GM18951 (cell line): ENCODE measurements around the gene SPTBN2.

ENCODE experiments used
- POLR2A ChIP-seq: IDR thresholded peaks from 4 replicates; pipeline ENCODE4 v1.6.1; 2011; ENCODE audit warnings: mild to moderate bottlenecking; ENCODE audit not compliant: insufficient read length, insufficient read depth; ENCODE audit errors: extremely low read depth
- in situ Hi-C: fragments of 300-500 bp; cut with MboI; formaldehyde crosslinking; loops from one replicate; pipeline ENCODE4 v1.12.0; 2022; ENCODE audit warnings: low sequenced_read_pairs, mixed read lengths, inconsistent platforms; ENCODE audit not compliant: unreplicated experiment

The SPTBN2 gene

DNA sequence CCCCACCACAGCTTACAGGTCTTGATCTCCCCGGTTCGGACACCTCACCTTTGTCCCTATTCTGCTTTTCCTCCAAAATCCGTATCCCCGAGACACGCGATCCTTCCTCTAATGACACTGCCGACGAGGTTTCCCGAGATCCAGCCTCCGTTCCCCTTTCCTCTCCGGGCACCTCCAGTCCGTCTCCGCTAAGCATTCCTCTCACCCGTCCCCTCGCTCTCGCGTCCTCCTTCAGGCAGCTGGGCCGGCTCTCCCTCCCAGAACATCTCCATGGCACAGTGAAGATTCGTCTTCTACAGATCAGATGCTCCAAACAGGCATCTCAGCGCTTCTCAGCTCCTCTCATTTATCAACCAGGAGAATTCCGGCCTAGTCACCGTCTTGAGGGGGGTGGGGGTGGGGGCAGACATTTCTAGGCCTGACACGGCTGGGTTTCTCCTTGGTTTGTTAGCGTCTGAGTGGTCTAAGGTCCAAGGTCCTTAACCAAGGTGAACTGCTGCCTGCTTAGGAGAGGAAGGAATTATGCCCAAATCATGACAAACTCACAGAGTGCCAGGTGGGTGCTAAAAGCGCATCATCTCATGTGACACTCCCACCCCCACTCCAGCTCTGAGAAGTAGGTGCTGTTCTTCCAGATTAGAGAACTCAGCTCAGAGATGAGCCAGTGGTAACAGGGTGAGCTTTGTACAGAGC lies at the start of gene SPTBN2:
SPTBN2 (minus strand) TSS at position 524 of the 693 bp plus-strand sequence. CDS start 7,976 bp downstream, outside the sequence.
- in situ Hi-C loops, result no loop called here
- TF ChIP-seq POLR2A, result no peak

DNA sequence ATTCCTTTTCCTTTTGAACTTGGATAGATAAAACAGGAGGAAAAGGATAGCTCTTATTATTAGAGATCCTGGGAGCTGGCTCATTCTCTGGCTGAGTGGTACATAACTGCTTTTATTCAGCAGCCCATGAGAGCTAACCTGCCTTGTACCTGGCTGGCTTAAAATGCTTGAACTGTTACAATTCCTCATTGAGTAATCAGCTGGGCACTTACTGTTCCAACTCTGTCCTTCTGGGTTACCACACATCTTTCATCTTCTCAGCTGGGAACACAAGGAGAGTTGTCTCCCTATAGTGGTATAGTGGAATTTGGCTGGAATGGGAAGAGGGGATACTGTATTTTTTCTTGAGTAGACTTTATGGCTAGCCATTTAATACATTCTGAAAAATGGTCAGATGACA lies 39.8 kb upstream of the SPTBN2 start:
- in situ Hi-C loops, result no loop called here
- no peak for TF ChIP-seq POLR2A

DNA sequence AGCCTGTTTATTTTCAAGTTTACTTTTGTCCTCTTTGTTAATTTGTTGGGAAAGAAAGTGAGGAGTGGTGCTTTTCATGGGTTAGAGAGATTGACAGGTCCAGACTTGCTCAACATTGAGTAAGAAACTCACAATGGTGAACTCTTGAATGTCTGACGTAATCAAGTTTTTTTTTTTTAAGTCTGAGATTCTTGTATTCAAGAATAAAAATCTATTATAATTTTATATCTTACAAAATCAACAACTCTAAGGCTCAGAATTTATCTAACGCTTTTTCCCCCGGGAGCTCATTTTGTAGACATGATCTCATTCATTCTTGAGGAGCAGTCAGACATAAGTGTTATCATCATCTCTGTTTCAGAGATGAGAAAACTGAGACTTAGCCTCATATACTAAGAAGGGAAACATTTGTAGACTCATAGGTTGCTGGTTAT lies 39.1 kb upstream of the SPTBN2 start:
- TF ChIP-seq POLR2A, result no peak
- in situ Hi-C loops, result no loop called here

DNA sequence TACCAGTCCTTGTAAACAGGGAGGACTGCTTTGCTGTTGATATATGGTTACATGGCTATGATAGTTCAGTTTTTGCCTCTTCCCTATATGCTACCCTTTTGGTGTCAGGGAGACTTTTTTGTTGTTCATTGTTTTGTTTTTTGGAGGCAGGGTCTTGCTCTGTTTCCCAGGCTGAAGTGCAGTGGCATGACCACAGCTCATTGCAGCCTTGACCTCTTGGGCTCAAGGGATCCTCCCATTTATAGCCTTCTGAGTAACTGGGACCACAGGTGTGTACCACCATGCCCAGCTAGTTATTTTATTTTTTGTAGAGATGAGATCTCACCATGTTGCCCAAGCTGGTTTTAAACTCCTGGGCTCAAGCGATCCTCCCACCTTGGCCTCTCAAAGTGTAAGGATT lies 38.6 kb upstream of the SPTBN2 start:
- TF ChIP-seq POLR2A, result no peak
- in situ Hi-C loops, result no loop called here

DNA sequence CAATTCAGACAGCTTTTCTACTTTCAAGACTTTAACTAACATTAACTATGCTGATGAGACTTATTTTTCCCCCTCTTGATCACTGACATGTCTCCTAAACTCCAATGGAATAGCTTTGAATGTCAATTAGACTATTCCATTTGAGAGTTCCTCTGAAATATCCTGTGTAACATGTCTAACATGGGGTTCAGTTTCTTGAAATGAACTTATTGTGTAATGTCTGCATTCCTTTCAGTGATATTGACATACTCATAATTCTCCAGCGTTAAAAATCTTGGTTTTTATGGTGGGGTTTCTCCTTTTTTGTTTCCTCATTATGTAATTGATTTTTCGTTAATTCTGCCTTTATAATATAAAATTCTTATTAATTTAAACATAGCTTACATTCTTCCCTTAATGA lies 37.7 kb upstream of the SPTBN2 start:
- in situ Hi-C loops, result no loop called here
- no peak for TF ChIP-seq POLR2A

DNA sequence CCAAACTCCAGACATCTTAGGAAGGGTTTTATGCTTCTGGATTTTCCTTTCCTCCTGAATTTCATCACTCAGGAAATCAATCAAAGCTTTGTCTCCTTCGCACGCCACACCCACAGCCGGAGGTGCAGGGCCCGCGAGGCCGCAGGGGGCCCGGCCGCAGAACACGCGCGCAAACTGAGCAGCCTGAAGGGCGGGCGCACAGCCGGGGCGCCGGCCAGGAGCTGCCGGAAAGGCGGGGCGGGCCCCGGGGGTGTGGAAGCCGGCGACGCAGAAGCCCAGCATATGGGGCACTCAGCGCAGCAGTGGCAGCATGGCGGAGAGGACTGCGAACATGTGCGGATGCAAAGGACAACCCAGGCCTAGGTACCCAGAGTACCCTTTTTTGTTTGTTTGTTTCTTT lies 33.1 kb upstream of the SPTBN2 start:
- TF ChIP-seq POLR2A, result no peak
- in situ Hi-C loops, result no loop called here

DNA sequence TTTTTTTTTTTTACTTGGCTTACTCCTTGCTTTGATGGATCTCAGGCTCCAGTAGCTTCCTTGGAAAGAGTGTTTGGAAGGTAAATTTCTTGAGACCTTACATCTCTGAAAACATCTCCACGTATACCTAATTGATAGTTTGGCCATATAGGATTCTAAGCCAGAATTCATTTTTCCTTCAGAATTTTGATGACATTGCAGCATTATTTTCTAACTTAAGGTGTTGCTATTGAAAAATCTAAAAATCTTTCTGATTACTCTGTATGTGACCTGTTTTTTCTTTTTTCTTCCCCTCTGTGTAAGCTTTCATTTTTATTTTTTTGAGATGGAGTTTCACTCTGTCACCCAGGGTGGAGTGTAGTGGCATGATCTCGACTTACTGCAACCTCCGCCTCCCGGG lies 23.1 kb upstream of the SPTBN2 start:
- in situ Hi-C loops, result no loop called here

DNA sequence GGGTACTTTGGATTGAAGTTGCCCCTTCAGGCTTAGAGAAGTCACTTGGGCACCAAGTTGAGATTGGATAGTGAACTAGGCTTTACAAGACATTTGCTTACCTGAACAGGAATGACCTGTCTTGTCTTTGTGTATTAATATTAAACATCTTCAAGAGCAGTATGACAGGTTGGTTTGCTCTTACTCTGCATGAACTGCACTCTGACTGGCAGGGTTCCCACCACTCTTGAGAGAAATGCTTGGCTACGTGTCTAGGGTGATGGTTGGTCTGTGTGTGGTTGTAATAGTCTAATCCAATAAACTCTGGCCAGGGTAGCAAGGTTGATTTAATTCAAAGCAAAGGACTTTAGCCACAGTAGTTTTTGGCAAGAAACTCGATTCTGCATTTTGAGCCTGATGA lies 20.1 kb upstream of the SPTBN2 start:
- in situ Hi-C loops, result no loop called here
- TF ChIP-seq POLR2A, result no peak

More for the DNA sequence above, 23.1 kb upstream of the SPTBN2 start:
- TF ChIP-seq POLR2A, result no peak

DNA sequence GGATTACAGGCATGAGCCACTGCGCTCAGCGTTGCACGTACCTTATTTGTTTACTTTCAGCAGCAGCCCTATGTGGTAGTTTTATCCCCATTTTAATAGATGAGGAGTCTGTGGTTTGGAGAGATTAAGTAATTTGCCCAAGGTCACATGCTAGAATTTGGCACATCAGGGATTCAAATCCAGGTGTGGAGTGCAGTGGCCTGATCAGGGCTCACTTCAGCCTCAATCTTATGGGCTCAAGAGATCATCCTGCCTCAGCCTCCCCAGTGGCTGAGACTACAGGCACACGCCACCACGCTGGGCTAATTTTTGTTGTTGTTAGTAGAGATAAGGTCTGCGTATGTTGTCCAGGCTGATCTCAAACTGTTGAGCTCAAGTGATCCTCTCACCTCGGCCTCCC lies 18.5 kb upstream of the SPTBN2 start:
- no peak for TF ChIP-seq POLR2A
- in situ Hi-C loops, result no loop called here

DNA sequence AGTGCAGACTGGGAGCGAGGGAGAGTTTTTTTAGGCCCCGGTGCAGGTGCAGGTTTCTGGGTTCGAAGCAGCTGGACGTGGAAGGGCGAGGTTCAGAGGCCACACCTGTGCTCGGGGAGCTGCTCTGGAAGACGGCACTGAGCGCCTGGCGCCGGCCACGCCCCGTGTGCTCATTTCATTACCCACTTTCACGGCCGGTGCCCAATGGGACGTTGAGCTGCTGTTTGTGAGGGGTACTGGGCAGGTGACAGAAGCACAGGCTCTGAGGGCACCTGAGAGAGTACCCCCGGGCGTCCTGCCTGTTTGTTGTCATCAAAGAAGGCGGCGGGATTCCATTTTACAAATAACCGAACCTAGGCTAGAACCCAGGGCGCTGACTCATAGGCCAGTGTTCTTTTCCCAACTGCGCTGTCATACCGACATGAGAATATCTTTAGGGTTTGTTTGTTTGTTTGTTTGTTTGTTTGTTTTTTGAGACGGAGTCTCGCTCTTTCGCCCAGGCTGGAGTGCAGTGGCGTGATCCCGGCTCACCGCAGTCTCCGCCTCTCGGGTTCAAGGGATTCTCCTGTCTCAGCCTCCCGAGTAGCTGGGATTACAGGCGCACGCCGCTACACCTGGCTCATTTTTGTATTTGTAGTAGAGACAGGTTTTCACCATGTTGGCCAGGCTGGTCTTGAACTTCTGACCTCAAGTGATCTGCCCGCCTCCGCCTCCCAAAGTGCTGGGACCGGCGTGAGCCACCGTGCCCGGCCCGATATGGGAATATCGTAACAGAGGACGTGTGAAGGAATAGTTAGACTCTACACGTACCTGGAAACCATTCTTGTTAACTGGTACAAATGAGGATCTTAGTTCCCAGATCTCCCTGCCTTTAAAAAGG lies 16.6 kb upstream of the SPTBN2 start:
- in situ Hi-C loops, result no loop called here
- TF ChIP-seq POLR2A, result peak; percentile 50

DNA sequence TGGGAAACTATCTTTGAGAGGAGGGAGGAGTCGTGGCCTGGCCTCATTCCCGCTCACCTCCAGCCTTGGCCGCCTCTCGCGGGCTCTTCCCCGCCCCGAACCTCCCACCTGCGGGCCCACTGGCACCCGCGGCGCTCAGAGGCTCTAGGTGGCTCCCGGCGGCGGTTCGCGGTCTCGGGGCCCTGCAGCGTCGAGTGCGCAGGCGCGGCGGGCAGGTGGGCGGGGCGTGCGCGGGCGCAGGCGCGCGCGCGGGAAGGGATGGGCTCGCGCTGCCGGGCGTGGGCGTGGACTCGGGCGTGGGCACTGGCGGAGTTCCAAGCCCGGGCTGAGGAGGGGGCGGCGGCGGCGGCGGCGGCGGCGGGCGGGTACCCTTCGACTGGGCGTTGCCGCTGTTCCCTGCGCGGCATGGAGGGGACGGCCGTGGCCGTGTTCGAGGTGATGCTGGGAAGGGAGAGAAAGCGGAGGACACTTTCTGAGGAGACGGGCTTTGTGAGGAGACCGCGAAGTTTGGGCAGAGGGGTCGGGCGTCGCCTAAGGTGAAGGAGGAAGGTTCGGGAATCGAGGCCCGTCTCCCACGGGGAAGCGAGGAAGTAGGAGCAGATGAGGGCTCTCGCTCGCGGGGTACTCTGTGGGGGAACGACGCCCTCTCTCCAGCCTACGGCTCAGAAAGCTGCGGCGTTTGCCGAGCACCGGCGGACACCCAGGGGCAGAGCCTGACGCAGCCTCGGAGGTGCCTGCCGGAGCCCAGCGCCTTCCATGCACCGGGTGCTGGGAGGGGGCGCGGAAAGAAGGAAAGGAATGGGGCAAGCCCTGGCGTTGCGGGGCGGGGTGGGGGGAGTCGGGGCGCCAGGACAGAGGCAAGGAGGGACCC lies 15.7 kb upstream of the SPTBN2 start:
- TF ChIP-seq POLR2A, result peak; percentile 89
- in situ Hi-C loops, result no loop called here

DNA sequence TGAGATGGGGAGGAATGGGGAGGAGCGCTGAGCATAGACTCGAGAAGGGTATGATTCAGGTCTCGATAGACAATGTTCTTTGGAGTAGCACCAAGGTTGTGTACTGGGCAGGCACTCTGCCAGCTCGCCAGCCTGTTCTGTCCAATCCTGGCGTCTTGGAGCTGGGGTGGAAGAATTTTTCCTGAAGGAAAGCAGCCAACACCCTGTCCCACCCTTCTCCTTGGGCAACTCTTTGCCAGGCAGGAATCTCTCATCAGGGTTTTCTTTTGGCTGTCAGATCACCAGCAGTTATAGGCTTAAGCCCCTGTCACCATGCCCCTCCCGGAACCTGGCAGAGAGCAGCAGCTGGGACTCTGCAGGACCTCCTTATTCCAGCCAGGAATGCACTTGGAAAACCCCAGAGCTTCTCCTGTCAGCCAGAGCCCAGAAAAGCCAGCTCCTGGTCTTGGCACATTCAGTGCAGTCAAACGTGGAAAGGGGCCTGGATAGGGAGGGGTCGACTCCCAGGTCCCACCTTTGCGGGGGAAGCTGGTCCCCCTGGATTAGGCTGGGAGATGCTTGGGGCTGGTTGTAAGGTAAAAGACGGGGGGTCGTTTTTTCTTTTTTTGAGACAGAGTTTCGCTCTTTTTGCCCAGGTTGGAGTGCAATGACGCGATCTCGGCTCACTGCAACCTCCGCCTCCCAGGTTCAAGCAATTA lies 14.4 kb upstream of the SPTBN2 start:
- in situ Hi-C loops, result no loop called here
- TF ChIP-seq POLR2A, result no peak

DNA sequence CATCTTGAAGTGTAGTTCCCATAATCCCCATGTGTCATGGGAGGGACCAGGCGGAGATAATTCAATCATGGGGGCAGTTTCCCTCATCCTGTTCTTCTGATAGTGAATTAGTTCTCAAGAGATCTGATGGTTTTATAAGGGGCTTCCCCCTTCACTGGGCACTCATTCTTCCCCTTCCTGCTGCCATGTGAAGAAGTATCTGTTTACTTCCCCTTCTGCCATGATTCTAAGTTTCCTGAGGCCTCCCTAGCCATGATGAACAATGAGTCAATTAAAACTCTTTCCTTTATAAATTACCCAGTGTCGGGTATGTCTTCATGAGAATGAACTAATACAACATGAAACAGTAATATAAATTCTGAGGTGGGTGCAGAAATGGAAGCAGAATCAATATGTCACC lies 12.1 kb upstream of the SPTBN2 start:
- in situ Hi-C loops, result no loop called here
- no peak for TF ChIP-seq POLR2A

DNA sequence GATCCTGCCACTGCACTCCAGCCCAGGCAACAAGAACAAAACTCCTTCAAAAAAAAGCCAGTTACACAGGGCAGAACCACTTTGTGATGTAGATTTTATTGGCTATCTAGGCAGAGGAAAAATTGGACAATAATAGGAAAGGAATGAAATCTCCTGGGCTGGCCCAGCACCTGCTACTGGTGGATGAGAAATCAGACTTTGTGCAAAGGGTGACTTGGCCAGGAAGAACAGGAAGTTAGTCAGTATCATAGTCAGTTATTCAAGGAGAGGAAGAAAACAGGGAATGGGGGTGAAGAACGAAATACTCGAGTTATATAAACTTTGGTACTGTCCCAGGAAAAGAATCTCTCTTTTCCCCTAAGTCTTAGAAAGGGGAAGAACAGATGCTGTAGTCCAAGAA lies 11.0 kb upstream of the SPTBN2 start:
- in situ Hi-C loops, result no loop called here

More for the DNA sequence above, 11.0 kb upstream of the SPTBN2 start:
- no peak for TF ChIP-seq POLR2A
